GM10248 (cell line): Measurements from ENCODE around the gene XPC.
"Not testable (repeated sequence)": the region's sequence is repeated elsewhere in the genome, so short reads cannot be mapped to it uniquely, and the experiment has no call there.

Experiments used
- CTCF ChIA-PET: fragments of 300-600 bp; sonication (Branson Sonifier 250); formaldehyde crosslinking; extraction: SDS; loops from one replicate; lab custom pipeline; 2021; ENCODE audit warnings: antibody characterized with exemption; lab: Yijun Ruan, JAX
- POLR2A ChIA-PET: fragments of 350-650 bp; sonication (Branson Sonifier 250); formaldehyde crosslinking; extraction: SDS; loops from one replicate; lab custom pipeline; 2020; ENCODE audit warnings: antibody characterized with exemption; lab: Yijun Ruan, JAX
- DNase-seq: peaks from one replicate; pipeline ENCODE4 v3.0.0; 2012; ENCODE audit errors: extremely low spot score
- TF ChIP-seq, protein P1 (sequence below): IDR thresholded peaks from 2 replicates; pipeline ENCODE4 v1.5.1; 2012; ENCODE audit warnings: mild to moderate bottlenecking, low read depth; ENCODE audit errors: extremely low read depth, missing control alignments, control extremely low read depth

Gene XPC

DNA sequence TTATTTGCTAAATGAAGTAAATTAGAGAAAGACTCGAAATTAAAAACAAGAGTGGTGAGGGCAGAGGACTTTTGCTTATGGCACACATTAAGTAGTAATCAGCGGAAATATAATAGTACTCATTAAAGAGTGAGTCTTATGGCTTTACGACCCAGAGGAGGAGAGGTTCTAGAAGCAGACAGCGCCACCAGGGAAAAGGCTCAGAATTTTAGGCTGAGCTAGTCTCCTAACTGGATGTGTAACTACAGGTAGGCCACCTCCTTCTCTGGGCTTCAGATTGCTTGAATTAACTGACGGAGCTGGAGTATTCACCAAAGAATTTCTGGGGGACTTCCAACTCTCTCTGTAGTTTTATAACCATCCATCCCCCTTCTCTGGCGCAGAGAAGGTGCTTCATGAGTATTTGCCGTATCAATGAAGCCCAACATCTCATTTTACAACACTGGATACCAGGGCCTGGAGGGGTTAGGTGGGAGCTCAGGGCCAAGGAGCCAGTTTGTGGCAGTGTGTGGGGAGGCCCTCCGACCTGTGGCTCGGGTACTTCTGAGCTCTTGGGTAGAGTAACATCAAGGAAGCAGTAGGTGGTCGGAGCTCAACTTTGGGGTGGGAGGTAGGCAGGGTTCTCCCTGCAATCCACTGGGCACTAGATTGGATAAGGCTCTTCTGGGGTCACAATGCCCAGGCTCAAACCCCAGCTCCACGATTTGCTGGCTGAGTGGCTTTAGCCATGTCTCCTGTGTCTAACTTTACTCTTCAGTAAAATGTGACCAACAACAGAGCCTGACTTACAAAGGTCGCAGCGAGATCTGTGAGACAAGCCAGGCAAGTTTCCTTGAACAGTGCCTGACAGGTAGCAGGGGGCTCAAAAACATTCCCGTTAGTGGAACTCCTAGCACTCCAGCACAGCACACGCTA, 54.8 kb downstream of the XPC start:
- CTCF ChIA-PET = interaction anchor here (1.2 kb wide), 1 partner anchor 227 kb away, joined by 5 read pairs; no protein-coding TSS in a partner anchor
- no peak for DNase-seq
- TF ChIP-seq, protein P1, sequence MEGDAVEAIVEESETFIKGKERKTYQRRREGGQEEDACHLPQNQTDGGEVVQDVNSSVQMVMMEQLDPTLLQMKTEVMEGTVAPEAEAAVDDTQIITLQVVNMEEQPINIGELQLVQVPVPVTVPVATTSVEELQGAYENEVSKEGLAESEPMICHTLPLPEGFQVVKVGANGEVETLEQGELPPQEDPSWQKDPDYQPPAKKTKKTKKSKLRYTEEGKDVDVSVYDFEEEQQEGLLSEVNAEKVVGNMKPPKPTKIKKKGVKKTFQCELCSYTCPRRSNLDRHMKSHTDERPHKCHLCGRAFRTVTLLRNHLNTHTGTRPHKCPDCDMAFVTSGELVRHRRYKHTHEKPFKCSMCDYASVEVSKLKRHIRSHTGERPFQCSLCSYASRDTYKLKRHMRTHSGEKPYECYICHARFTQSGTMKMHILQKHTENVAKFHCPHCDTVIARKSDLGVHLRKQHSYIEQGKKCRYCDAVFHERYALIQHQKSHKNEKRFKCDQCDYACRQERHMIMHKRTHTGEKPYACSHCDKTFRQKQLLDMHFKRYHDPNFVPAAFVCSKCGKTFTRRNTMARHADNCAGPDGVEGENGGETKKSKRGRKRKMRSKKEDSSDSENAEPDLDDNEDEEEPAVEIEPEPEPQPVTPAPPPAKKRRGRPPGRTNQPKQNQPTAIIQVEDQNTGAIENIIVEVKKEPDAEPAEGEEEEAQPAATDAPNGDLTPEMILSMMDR = no peak
- POLR2A ChIA-PET = interaction anchor here (1.2 to 1.4 kb wide), 3 partner anchors 21 to 309 kb away, joined by 3 to 4 read pairs (median 4); partner anchors contain the start of genes LSM3 and XPC

DNA sequence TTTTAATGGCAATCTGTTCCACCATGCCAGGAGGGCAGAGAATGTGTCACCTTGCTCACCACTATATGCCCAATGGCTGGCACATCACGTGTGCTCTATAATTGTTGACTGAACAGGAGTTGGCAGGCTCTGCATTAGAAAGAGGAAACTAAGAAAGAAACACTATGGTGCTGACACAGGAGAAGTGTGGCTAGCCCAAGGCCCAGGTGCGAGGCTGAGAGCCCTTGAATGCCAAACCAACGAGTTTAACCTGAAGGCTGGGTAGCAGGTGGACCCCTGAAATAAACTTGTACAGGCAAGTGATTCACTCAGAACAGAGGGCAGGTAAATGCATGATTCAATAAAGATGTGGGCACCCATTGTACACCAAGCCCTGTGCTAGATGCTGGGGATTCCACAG, 56.1 kb downstream of the XPC start:
- CTCF ChIA-PET = interaction anchor here (1.0 kb wide), 1 partner anchor 670 kb away, joined by 3 read pairs; no protein-coding TSS in a partner anchor
- no peak for DNase-seq
- TF ChIP-seq, protein P1 = no peak
- POLR2A ChIA-PET = interaction anchor here (0.9 kb wide), 1 partner anchor 56 kb away, joined by 10 read pairs; the partner anchor contains the start of genes LSM3 and XPC

DNA sequence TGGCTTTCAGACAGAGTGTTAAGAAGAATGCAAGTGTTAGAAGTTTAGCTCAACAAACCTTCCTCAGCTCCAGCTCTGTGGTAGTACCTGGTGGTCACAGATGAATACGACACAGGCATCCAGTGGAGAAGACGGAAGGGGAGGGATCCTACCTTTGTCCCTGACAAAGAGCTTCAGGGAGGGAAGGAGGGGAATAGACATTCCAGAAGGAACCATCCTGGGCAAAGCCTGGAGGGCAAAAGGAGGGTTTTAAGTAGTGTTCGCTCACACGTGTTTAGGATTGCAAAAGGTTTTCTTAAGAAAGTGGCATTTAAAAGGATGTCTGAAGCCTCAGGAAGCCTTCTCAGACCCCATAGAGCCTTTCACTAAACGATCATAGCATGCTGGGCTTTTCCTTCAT, 56.5 kb downstream of the XPC start:
- no peak for DNase-seq
- TF ChIP-seq, protein P1 = no peak
- CTCF ChIA-PET = interaction anchor here (1.0 kb wide), 1 partner anchor 669 kb away, joined by 3 read pairs; no protein-coding TSS in a partner anchor
- POLR2A ChIA-PET = interaction anchor here (0.9 kb wide), 1 partner anchor 57 kb away, joined by 10 read pairs; the partner anchor contains the start of genes LSM3 and XPC

DNA sequence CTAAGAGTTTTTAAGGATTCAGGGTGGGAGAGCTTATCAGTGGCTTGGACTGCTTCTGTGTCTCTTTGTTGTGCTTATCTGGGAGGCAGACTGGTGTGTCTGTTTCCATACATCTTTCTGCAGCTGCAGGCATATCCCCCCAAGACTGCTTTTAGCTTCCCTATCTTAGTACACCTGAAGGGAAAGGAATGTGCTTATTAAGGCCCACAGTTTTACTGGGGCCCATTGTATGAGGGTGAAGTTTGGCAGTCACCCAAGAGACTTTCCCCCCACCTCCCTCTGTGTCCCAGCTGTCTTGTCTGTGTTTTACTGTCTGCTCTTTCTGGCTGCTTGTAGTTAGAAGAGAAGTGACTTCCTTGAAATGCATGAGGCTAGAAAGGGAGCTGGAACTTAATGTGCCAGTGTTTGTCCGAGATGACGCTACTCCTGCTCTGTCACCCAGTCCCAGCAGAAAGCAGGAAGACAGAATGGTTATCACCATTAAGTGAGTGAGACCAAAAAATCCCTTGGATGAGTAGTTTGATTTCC, 57.4 kb downstream of the XPC start:
- POLR2A ChIA-PET, CTCF ChIA-PET, DNase-seq: not testable (repeated sequence)

DNA sequence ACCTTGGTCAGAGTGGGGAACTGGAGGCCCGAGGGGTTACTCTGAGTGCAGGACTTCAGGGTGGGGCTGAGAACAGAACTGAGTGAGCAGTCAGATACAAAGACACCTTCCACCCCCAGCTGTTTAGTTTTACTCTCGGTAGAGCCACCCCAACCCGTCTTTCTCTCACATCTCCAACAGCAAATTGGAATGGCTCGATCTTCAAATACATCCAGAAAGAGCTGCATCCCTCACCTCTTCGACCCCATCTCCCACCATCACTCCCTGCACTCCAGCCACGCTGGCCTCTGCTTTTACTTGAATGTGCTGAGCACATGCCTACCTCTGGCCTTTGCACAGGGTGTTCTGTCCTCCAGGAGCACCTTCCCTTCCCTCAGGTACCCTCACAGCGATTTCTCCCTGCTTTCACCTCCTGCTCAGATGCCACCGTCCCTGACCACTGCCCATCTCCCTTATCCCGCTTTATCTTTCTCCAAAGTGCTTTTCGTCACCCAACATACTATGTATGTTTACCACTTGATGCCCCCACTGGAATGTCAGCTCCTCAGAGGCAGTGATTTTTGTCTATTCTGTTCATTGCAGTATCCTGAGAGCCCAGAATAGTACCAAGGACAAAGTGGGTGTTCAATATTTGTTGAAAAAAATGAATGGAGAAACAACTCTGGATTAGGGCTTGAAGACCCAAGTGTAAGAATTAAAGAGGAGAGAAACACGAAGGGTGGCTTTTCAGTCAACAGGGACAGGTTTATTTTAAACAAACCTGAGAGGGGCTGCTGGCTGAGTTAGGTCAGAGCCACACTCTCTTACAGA, 58.1 kb downstream of the XPC start:
- POLR2A ChIA-PET = no interaction called here
- TF ChIP-seq, protein P1 = no peak
- no peak for DNase-seq
- CTCF ChIA-PET = interaction anchor here (1.1 to 1.2 kb wide), 2 partner anchors 463 to 469 kb away, joined by 3 read pairs; no protein-coding TSS in a partner anchor

DNA sequence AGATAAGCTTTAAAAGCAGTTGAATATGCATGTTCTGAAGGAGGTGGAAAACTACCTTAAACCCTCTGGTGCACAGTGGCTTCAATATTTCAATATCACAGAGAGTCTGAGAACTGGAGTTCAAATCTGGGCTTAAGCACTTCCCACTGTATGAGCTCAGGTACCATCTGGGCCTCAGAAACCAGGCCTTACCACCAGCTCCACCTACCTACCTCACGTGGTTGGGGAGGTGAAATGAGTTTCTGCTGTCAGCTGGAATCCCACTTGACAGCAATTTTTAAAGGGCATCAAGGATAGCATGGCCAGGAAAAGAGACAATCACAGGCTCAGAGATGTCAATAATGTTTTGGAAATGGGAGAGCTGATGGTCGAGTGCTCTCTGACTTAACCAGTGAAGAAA, 58.8 kb downstream of the XPC start:
- TF ChIP-seq, protein P1 = no peak
- ChIA-PET POLR2A (no interaction called here), CTCF (interaction anchor here (1.1 to 1.2 kb wide), 2 partner anchors 462 to 468 kb away, joined by 3 read pairs; no protein-coding TSS in a partner anchor)
- no peak for DNase-seq
